GM11168 (cell line): ENCODE results near the gene CNTN2.

ENCODE experiments used
- in situ Hi-C: fragments of 300-500 bp; cut with MboI; formaldehyde crosslinking; loops from one replicate; pipeline ENCODE4 v1.12.0; 2022; ENCODE audit warnings: low sequenced_read_pairs; ENCODE audit not compliant: unreplicated experiment

CNTN2 gene

GRCh38 chr1:205069371-205070125 lies 26.5 kb downstream of the CNTN2 start:
- in situ Hi-C loops = loop anchor here (10.0 kb wide), 1 partner anchor 95 kb away; no protein-coding TSS in a partner anchor

GRCh38 chr1:205071028-205071409 lies 28.0 kb downstream of the CNTN2 start:
- in situ Hi-C loops = no loop called here

GRCh38 chr1:205071801-205072200 lies 28.8 kb downstream of the CNTN2 start:
- in situ Hi-C loops = no loop called here

GRCh38 chr1:205072286-205072685 lies 29.3 kb downstream of the CNTN2 start:
- in situ Hi-C loops = no loop called here

GRCh38 chr1:205072881-205073280 lies 29.9 kb downstream of the CNTN2 start:
- in situ Hi-C loops = no loop called here

- in situ Hi-C loops = no loop called here
These were observed 30.5 kb downstream of the CNTN2 start for GRCh38 chr1:205073511-205073910.

GRCh38 chr1:205074084-205074483 lies 31.1 kb downstream of the CNTN2 start:
- in situ Hi-C loops = no loop called here

GRCh38 chr1:205074513-205074912 lies 31.5 kb downstream of the CNTN2 start:
- in situ Hi-C loops = no loop called here

GRCh38 chr1:205075642-205076155 lies 32.7 kb downstream of the CNTN2 start:
- in situ Hi-C loops = no loop called here

GRCh38 chr1:205076245-205076761 lies 33.3 kb downstream of the CNTN2 start:
- in situ Hi-C loops = no loop called here

- in situ Hi-C loops = no loop called here
These were observed 34.3 kb downstream of the CNTN2 start for GRCh38 chr1:205077158-205077933.

- in situ Hi-C loops = no loop called here
These were observed 34.9 kb downstream of the CNTN2 start for GRCh38 chr1:205077934-205078311.

- in situ Hi-C loops = no loop called here
These were observed 39.4 kb downstream of the CNTN2 start for GRCh38 chr1:205082431-205082830.

- in situ Hi-C loops = no loop called here
These were observed 41.3 kb downstream of the CNTN2 start, which contains the start of gene TMEM81 for GRCh38 chr1:205084360-205084759. TMEM81 (minus strand) TSS chr1:205084460; CDS start chr1:205084320, 140 bp downstream.

- in situ Hi-C loops = no loop called here
These were observed 45.3 kb downstream of the CNTN2 start for GRCh38 chr1:205088341-205088740.

GRCh38 chr1:205091043-205091740 lies 48.2 kb downstream of the CNTN2 start:
- in situ Hi-C loops = no loop called here

- in situ Hi-C loops = no loop called here
These were observed 52.4 kb downstream of the CNTN2 start for GRCh38 chr1:205095422-205095821.

GRCh38 chr1:205098242-205098641 lies 55.2 kb downstream of the CNTN2 start:
- in situ Hi-C loops = no loop called here

GRCh38 chr1:205102404-205102803 lies 59.4 kb downstream of the CNTN2 start:
- in situ Hi-C loops = no loop called here

- in situ Hi-C loops = no loop called here
These were observed 64.3 kb downstream of the CNTN2 start for GRCh38 chr1:205107327-205107726.
